Islet precursor cell (in vitro differentiated cells): ENCODE measurements around the gene GNE.
"Not testable (repeated sequence)": the region's sequence is repeated elsewhere in the genome, so short reads cannot be mapped to it uniquely, and the experiment has no call there.

Experiments
- DNase-seq: peaks from one replicate; pipeline ENCODE4 v3.0.0-alpha.2; 2018

Gene GNE

DNA sequence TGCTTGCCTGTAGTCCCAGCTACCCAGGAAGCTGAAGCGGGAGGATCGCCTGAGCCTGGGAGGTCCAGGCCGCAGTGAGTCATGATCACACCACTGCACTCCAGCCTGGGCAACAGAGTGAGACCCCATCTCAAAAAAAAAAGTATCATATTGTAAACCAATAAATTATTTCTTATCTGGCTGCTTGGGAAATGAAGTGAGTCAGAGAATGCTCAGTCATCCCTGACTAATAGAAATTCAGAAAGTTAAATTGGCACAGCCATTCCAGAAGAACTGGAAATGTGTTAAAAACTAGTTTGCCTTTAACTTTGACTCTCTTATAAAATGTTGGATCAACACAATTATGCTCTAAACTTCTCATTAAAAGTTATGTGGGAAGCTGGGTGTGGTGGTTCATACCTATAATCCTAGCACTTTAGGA, 9.8 kb upstream of the GNE start:
- DNase-seq = no peak

DNA sequence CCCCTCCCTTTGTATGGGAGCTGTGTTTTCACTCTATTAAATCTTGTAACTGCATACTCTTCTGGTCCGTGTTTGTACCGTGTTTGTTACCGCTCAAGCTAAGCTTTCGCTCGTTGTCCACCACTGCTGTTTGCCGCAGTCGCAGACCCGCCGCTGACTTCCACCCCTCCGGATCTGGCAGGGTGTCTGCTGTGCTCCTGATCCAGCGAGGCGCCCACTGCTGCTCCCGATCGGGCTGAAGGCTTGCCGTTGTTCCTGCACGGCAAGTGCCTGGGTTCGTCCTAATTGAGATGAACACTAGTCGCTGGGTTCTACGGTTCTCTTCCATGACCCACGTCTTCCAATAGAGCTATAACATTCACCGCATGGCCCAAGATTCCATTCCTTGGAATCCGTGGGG, 6.6 kb upstream of the GNE start:
- DNase-seq = no peak

- no peak for DNase-seq
Measured at GRCh38 chr9:36263683-36264082, 5.4 kb upstream of the GNE start.

DNA sequence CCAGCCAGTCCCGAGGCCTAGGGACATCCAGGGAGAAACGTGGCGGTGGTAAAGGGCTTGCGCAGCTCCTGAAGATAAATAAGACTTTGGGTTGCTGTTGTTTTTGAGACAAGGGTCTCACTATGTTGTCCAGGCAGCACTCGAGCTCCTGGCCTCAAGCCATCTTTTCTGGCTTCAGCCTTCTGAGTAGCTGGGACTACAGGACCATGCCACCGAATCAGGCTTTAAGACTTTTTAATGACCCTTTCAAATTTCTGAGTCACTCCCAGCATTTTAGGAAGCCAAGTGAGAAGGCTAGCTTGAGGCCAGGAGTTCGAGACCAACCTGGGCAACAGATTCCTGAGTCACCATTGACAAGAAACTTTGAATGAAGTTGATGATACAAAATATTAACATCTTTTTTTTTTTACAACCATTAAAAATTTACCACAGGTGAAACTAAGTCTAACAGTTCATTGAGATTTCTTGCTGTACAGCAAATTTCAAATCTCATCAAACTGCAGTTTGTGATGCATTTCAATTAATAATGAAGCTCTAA, 817 bp upstream of the GNE start:
- no peak for DNase-seq

- no peak for DNase-seq
Measured at GRCh38 chr9:36251428-36251827, 6.8 kb downstream of the GNE start.

DNA sequence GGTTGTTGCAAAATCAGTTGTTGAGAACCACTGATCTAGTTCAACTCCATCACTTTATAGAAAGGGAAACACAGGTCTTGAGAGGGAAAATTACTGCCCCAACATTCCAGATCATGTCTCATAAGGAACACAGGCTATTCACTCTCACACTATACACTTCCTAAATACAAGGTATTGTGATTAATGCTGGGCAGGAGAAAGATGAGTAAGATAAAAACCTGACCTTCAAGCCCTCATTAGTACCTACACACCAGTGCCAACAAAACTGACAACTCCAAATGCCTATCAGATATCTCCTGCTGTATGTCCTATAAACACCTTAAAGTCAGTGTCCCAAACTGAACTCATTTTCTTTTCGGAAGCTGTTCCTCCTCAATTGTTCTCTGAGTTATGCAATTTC, 8.2 kb downstream of the GNE start:
- no peak for DNase-seq

DNA sequence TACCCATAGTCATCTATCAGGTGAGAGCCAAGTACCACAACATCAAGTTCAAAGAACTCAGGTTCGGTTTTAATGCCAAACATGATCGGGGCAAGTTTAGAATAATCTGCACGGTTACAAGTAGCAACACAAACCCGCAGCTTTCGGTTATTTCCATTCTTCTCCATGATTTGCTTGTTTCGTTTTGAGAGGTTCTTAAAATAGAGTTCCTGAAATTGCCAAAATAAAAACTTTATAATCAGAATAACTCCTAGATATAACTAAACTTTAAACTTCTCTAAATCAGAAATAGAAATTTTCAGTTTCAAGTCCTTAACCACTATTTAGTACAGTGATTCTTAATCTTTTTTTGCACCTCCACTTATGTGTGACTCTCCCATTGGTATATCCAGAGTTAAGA, 9.1 kb downstream of the GNE start:
- DNase-seq = no peak

DNA sequence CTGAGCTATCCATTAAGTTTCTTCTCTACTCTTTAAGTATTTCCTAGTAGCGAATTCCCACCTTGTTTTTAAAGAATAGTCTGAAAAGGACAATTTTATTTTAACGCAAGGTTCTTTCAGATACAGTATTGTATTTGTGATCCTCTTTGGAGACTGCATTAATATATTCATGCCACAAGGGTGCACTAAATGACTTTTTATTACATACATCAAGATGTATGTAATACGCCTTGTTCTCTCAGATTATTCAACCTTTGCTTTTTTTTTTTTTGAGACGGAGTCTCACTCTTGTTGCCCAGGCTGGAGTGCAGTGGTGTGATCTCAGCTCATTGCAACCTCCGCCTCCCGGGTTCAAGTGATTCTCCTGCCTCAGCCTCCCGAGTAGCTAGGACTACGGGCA, 10.2 kb downstream of the GNE start:
- DNase-seq = not testable (repeated sequence)

GRCh38 chr9:36247356-36247755, 10.9 kb downstream of the GNE start:
- no peak for DNase-seq

DNA sequence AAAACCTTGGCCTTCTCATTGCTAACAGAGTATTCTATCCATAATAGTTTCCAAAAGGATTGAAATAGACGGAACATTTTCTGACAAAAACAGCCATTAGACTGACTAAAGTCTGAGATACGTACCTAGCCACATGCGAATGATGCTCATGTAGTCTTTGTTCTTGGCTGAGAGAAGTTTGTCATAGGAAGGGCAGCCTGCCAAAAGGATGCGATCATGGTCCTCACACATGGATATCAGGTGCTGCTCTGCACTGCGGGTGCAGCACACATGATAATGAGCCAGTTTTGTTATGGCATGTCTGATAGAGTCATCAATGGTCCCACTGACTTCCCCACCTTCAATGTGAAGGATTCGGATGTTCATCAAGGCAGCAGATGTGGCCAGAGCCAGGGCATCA, 12.3 kb downstream of the GNE start:
- no peak for DNase-seq

DNA sequence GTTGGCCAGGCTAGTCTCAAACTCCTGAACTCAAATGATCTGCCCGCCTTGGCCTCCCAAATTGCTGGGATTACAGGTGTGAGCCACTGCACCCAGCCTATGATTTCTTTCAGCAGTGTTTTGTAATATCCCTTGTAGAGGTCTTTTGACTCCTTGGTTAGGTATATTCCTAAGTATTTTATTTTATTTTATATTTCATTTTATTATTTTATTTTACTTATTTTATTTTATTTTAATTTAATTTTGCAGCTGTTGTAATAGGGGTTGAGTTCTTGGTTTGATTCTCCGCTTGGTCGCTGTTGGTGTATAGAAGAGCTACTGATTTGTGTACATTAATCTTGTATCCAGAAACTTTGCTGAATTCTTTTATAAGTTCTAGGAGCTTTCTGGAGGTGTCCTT, 18.6 kb downstream of the GNE start:
- DNase-seq = not testable (repeated sequence)

GRCh38 chr9:36239205-36239604, 19.0 kb downstream of the GNE start:
- not testable (repeated sequence) for DNase-seq

DNA sequence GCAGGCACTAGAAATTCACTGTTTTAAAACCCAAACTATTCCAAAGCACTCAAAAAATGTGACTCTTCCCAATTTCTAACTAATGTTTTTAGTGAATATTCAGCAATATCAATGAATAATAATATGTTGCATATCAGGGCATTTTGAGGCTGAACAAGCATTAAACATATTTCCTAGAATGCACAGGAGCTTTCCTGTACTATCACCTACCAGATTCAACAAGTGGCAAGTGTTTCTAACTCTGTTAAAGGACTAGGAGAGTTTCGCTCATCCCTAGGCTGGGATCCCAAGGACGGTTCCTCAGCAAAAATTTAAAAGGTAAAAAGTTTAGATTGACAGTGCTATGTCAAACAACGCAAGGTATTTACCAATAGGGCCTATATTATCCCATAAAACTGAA, 21.0 kb downstream of the GNE start:
- no peak for DNase-seq

DNA sequence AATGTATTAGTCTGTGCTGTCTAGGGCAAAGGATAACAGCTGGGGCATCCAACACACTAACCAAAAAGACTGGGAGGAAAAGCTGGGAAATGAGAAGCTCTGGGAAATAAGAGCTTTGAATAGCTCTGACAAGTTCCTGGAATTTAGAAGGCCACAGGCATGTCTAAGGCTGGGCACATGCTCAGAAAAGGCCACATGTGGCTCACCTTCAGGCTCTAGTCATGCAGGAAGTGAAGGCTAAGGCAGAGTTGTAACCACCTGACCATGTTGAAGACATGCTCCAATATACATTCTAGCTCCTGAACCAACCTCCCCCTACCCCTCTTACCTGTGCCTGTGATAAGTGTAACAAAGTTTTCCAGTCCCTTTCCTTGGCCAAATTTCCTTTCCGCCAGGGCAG, 35.8 kb downstream of the GNE start:
- DNase-seq = no peak

DNA sequence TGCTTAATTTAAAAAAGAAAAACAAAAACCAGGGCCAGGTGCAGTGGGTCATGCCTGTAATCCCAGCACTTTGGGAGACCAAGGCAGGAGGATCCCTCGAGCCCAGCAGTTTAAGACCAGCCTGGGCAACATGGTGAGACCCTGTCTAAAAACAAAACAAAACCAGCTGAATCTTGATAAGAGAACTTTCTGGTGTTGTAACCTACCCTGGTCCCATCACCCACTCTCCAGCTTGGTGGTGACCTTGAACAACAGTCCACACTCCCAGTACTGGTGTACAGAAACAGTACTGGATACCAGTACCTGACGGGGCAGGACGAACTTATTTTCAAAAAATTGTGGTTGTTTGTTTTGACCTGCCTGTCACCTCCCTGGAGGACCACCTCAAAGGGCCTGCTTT, 36.6 kb downstream of the GNE start:
- no peak for DNase-seq

- no peak for DNase-seq
Measured at GRCh38 chr9:36218411-36218901, 39.8 kb downstream of the GNE start.

DNA sequence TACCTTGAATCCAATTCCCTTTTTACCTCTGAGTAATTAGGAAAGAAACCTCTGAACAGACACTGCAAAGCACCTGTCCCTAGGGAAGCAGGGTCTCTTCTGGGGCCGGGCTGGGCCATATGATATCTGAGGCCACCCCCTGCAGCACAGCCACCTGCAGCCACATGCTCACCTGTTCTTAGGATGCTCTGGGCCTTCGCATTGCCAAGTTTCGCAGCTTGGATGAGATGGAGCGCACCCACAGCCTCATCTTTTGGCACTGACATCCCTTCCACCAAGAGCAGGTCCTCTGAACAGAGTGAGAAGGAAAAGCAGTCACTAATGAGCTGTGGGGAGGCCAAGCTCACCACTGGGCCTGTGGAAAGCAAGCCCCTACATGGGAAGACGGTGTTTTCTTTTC, 40.2 kb downstream of the GNE start:
- no peak for DNase-seq

DNA sequence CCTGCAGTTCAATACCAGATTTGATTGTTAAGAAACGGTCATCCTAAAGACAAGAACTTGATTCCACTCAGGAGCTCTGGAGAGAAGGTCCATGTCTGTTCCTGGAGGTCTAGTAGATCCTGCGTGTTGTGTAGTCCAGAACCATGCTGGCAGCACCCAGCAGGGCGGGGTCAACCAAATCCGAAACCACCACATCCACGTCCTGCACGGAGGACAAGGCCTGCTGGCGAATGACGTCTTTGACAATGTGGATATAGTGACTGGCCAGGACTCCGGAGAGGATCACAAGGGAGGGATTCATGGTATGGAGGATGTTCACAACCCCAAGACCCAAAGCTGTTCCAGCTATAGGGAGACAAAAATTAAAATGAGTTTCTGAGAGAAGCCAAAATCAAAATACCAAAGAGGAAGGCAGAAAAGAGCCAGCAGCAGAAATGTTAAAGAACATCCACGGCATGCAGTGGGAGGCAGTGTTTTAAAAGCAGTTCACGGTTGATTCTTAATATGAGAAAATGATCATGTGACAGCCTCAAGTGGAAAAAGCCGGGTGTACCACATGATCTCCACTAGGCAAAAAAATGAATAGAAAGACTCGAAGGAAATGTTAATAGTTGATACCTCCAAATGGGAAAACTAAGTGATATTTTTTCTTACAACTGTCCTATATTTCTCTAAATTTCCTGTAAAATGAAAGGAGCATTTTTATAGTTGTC, 40.8 kb downstream of the GNE start:
- DNase-seq = no peak

DNA sequence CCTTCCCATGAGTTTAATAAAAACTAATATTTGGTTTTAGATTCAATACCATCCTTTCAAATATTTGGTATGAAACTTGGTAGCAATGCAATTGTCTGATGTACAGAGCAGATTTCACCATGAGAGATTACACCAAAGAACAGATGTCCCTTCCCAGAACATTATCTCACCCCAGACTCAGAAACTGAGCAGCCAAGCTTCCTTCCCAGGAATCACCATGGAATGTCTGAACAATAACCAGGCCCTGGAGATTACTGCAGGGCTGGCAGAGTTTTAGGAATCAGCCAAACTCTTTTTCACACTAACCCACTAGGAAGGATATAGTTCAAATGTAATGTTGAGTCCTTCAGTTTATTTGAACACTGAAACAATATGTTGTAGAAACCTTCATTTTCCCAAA, 43.7 kb downstream of the GNE start:
- DNase-seq = no peak

GRCh38 chr9:36213989-36214388, 44.3 kb downstream of the GNE start:
- no peak for DNase-seq

- DNase-seq = no peak
Measured at GRCh38 chr9:36213387-36213786, 44.9 kb downstream of the GNE start.

DNA sequence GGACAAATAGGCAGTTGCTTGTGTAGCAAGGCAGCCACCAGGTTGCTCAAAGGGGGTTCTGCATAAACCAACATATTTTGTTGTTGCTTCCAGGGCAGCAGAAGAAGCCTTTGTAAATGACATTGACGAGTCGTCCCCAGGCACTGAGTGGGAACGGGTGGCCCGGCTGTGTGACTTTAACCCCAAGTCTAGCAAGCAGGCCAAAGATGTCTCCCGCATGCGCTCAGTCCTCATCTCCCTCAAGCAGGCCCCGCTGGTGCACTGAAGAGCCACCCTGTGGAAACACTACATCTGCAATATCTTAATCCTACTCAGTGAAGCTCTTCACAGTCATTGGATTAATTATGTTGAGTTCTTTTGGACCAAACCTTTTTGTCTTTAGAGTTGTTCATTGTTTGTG, 46.7 kb downstream of the GNE start:
- DNase-seq = no peak

GRCh38 chr9:36210722-36211121, 47.5 kb downstream of the GNE start:
- no peak for DNase-seq

- no peak for DNase-seq
Measured at GRCh38 chr9:36208521-36209253, 49.6 kb downstream of the GNE start.
